SK-N-SH (cell line): ENCODE results near the gene ST3GAL2. TPM values are rescaled to one million over a fixed set of nuclear protein-coding genes. Genes with fewer than 3 reads are reported as not detected.

Experiments
- CTCF ChIA-PET: fragments of 300-600, 350-600 bp; formaldehyde crosslinking; extraction: SDS; loops from one replicate; lab custom pipeline; 2021; lab: Yijun Ruan, JAX
- POLR2A ChIA-PET: fragments of 350-600 bp; sonication (Branson Sonifier 250); formaldehyde crosslinking; extraction: SDS; loops from one replicate; lab custom pipeline; 2020; ENCODE audit warnings: antibody characterized with exemption, inconsistent platforms; lab: Yijun Ruan, JAX
- DNase-seq: peaks from one replicate; pipeline ENCODE4 v3.0.0; 2012
- H2AFZ ChIP-seq: fragments of 200-600 bp; sonication (generic); 2 replicates; pipeline ENCODE4 v1.8.1; 2016; ENCODE audit warnings: antibody characterized with exemption, mild to moderate bottlenecking, low read depth
- H3F3A ChIP-seq: fragments of 200-600 bp; sonication (generic); replicated peaks from 2 replicates; pipeline ENCODE3; 2016; ENCODE audit warnings: antibody characterized with exemption, mild to moderate bottlenecking; ENCODE audit not compliant: insufficient read depth
- H3K27ac ChIP-seq, 2 experiments: fragments of 200-500 bp in 1 of 2; fragments of 200-600 bp in 1 of 2; sonication (Bioruptor generic) in 1 of 2; sonication (generic), shearing (Covaris generic) in 1 of 2; 2 replicates each; pipeline versions ENCODE4 v1.5.1 to v1.6.1; 2014 to 2016; ENCODE audit warnings: low read depth in 2 of 2, inconsistent platforms in 1 of 2, low read length in 1 of 2, mild to moderate bottlenecking in 1 of 2, mixed read lengths in 1 of 2
- H3K27me3 ChIP-seq: fragments of 200-600 bp; sonication (generic), shearing (Covaris generic); 2 replicates; pipeline ENCODE4 v1.6.1; 2016; ENCODE audit warnings: mixed run types; ENCODE audit not compliant: insufficient read depth
- H3K36me3 ChIP-seq, 2 experiments: fragments of 200-500 bp in 1 of 2; fragments of 200-600 bp in 1 of 2; sonication (Bioruptor generic) in 1 of 2; sonication (generic) in 1 of 2; replicated peaks in 1 of 2; 2 replicates each; pipeline versions ENCODE3 to v1.5.1; 2014 to 2016; ENCODE audit warnings: low read length in 1 of 2, mild to moderate bottlenecking in 1 of 2; ENCODE audit not compliant: insufficient read depth in 2 of 2, control insufficient read depth in 1 of 2
- H3K4me1 ChIP-seq, 2 experiments: fragments of 200-500 bp in 1 of 2; fragments of 200-600 bp in 1 of 2; sonication (Bioruptor generic) in 1 of 2; sonication (generic), shearing (Covaris generic) in 1 of 2; 2 replicates each; pipeline versions ENCODE4 v1.5.1 to v1.6.1; 2014 to 2016; ENCODE audit warnings: low read depth in 1 of 2, low read length in 1 of 2, mixed run types in 1 of 2; ENCODE audit not compliant: insufficient read depth in 2 of 2, control insufficient read depth in 1 of 2
- H3K4me2 ChIP-seq: fragments of 200-600 bp; sonication (generic), shearing (Covaris generic); 2 replicates; pipeline ENCODE4 v1.6.1; 2017; ENCODE audit warnings: mixed run types
- H3K4me3 ChIP-seq, 2 experiments: fragments of 200-500 bp in 1 of 2; fragments of 200-600 bp in 1 of 2; sonication (Bioruptor generic) in 1 of 2; sonication (generic), shearing (Covaris generic) in 1 of 2; 2 replicates each; pipeline versions ENCODE4 v1.5.1 to v1.8.1; 2014 to 2016; ENCODE audit warnings: low read depth in 2 of 2, inconsistent platforms in 1 of 2, low read length in 1 of 2, mild to moderate bottlenecking in 1 of 2, mixed read lengths in 1 of 2, moderate library complexity in 1 of 2
- H3K79me2 ChIP-seq: fragments of 200-600 bp; sonication (generic); 2 replicates; pipeline ENCODE4 v1.8.1; 2017; ENCODE audit warnings: mild to moderate bottlenecking; ENCODE audit not compliant: insufficient read depth
- H3K9ac ChIP-seq: fragments of 200-600 bp; sonication (generic); 2 replicates; pipeline ENCODE4 v1.6.1; 2017; ENCODE audit warnings: mixed run types
- H3K9me2 ChIP-seq: fragments of 200-600 bp; sonication (generic); 2 replicates; pipeline ENCODE4 v1.6.1; 2017; ENCODE audit warnings: mixed run types
- H3K9me3 ChIP-seq: fragments of 200-600 bp; sonication (generic); 2 replicates; pipeline ENCODE4 v1.6.1; 2017; ENCODE audit warnings: mixed run types, mild to moderate bottlenecking, moderate library complexity
- H4K20me1 ChIP-seq: fragments of 200-600 bp; sonication (generic); 2 replicates; pipeline ENCODE4 v1.6.1; 2017; ENCODE audit warnings: mild to moderate bottlenecking, mixed run types; ENCODE audit not compliant: insufficient read depth
- FOXM1 ChIP-seq: IDR thresholded peaks from 2 replicates; pipeline ENCODE4 v1.4.0; 2012; ENCODE audit warnings: low read depth, mild to moderate bottlenecking
- GATA2 ChIP-seq: sonication (generic); formaldehyde crosslinking; IDR thresholded peaks from 2 replicates; pipeline ENCODE4 v1.5.0; 2020; ENCODE audit warnings: mild to moderate bottlenecking, missing genetic modification reagents
- JUND ChIP-seq: IDR thresholded peaks from 2 replicates; pipeline ENCODE4 v1.4.0; 2012
- MXI1 ChIP-seq: IDR thresholded peaks from 2 replicates; pipeline ENCODE4 v1.6.1; 2012; ENCODE audit warnings: mild to moderate bottlenecking, low read depth, low read length, improper control_type of control experiment
- NRF1 ChIP-seq: IDR thresholded peaks from 2 replicates; pipeline ENCODE4 v1.6.1; 2012; ENCODE audit warnings: low read depth, mild to moderate bottlenecking, low read length
- RAD21 ChIP-seq: IDR thresholded peaks from 2 replicates; pipeline ENCODE4 v1.6.1; 2012; ENCODE audit warnings: mild to moderate bottlenecking, low read length
- RXRA ChIP-seq: IDR thresholded peaks from 2 replicates; pipeline ENCODE4 v1.4.0; 2012; ENCODE audit warnings: low read depth, mild to moderate bottlenecking, borderline replicate concordance
- TCF12 ChIP-seq: IDR thresholded peaks from 2 replicates; pipeline ENCODE4 v1.4.0; 2012
- YY1 ChIP-seq: IDR thresholded peaks from 2 replicates; pipeline ENCODE4 v1.4.0; 2012; ENCODE audit warnings: low read depth, mild to moderate bottlenecking
- WGBS: methylation state at CpG from one replicate; pipeline ENCODE4 v1.1.6; 2017; ENCODE audit warnings: low lambda C conversion rate; 5-methylcytosine and 5-hydroxymethylcytosine counted together
- polyA plus RNA-seq, 3 experiments: library from polyadenylated mRNA; depleted of rRNA; stranded (reverse); fragments of >200 nt; gene quantifications; 2 replicates each; pipeline ENCODE4 v1.2.3, GENCODE V29; 2012
- TF ChIP-seq, protein P1 (sequence below): IDR thresholded peaks from 2 replicates; pipeline ENCODE4 v1.4.0; 2012; ENCODE audit warnings: low read depth, borderline replicate concordance
- TF ChIP-seq, protein P2 (sequence below): IDR thresholded peaks from 2 replicates; pipeline ENCODE4 v1.4.0; 2012; ENCODE audit warnings: low read depth
- TF ChIP-seq, protein P3 (sequence below): IDR thresholded peaks from 2 replicates; pipeline ENCODE4; 2012
- TF ChIP-seq, protein P4 (sequence below): fragments of 150-350 bp; IDR thresholded peaks from 2 replicates; pipeline ENCODE4 v1.6.1; 2017; ENCODE audit warnings: antibody characterized with exemption, low read length, low read depth, borderline replicate concordance

The ST3GAL2 gene
- polyA plus RNA-seq, 1 of the 3 experiments (the other 2 are of a cell fraction): 19.9 TPM

DNA sequence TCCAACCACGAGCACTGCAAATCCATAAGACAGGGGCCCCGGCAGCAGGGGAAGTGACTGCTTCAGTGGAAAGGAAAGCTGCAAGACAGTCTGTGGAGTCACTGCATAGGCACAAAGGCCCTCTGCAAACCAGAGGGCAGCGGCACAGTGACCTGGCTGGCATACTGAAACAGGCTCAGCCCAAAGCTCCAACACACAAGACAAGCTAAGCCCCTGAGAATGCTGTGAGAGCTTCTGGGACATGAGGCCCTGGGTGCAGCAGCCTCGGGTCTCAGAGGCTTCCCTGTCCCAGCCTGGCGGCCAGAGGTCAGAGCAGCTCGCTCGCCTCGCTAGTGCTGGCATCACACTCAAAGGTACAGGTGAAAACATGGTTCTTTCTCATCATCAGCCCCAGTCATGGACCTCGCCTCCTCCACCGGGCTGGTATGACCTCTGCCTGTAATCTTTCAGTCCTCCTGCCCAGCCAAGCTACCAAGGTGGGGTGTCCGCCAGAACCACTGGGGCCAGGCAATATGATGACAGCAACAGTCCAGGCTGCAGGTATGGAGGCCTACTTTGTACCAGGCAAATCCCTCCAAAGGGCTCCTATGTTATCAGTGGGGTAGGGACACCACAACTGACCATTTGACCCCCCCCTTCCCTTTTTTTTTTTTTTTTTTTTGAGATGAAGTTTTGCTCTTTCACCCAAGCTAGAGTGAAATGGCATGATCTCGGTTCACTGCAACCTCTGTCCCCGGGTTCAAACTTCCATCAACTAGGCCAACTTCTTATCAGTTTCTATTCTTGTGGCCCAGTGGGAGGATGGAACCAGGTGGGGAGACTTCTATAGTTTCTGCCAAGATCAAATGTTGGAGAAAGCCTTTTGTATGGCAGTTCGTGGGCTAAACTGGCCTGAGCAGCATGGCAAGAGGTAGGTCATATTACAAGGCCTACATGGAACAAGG lies 19.2 kb downstream of the ST3GAL2 start:
- H3K27me3 ChIP-seq: no peaks in the 10 kb centered on the region
- H2AFZ ChIP-seq: no peak overlapping the region
- POLR2A ChIA-PET: no interaction called here
- H3K9ac ChIP-seq: no peak overlapping the region
- H3K4me1 ChIP-seq: peaks cover 0 to 23% of the 10 kb centered on the region in 2 experiments; a peak in 2 of 4 replicates
- no peaks in the 10 kb centered on the region for H3K9me2 ChIP-seq
- no peak overlapping the region for H3K27ac ChIP-seq
- H3K4me2 ChIP-seq: no peak overlapping the region
- no peak for TF ChIP-seq GATA2 (CRISPR knock-in tag)
- no peak for TF ChIP-seq JUND
- no peak for TF ChIP-seq MXI1
- TF ChIP-seq, protein P1, sequence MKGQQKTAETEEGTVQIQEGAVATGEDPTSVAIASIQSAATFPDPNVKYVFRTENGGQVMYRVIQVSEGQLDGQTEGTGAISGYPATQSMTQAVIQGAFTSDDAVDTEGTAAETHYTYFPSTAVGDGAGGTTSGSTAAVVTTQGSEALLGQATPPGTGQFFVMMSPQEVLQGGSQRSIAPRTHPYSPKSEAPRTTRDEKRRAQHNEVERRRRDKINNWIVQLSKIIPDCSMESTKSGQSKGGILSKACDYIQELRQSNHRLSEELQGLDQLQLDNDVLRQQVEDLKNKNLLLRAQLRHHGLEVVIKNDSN: no peak
- TF ChIP-seq RXRA: no peak
- TF ChIP-seq, protein P2, sequence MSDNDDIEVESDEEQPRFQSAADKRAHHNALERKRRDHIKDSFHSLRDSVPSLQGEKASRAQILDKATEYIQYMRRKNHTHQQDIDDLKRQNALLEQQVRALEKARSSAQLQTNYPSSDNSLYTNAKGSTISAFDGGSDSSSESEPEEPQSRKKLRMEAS: no peak
- no peak for TF ChIP-seq TCF12
- TF ChIP-seq, all 33 proteins: peak for 0
- 93% methylated on average over 7 of the region's 14 CpGs for WGBS
- Histone ChIP-seq H3K36me3 (peaks cover 3 to 5% of the 10 kb centered on the region in 2 experiments), H3K9me3 (no peaks in the 10 kb centered on the region), H3K79me2 (peaks cover 94% of the 10 kb centered on the region), H3F3A (peaks cover 3% of the 10 kb centered on the region), H3K4me3 (no peak overlapping the region), H4K20me1 (peaks cover 74% of the 10 kb centered on the region)
- CTCF ChIA-PET: interaction anchor here (0.9 to 1.7 kb wide), 2 partner anchors 9 to 10 kb away, joined by 3 to 4 read pairs; no protein-coding TSS in a partner anchor
- no peak for DNase-seq

DNA sequence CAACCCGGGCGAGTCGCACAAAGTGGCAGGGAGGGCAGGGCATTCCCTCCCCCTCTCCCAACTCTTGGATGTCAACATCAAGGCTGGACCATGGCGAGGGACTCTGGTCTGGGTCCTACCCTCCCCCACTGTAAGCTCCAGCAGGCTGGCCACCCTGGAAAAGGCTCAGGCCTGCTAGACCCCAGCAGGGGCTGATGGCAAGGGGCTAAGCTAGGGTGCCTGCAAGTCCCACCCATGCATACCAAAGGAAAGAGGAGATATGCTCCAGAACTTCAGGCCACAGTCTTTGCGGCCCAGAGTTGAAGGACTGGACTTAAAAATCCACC lies 19.9 kb downstream of the ST3GAL2 start:
- Histone ChIP-seq H3K4me3 (no peak overlapping the region), H3K9ac (no peak overlapping the region), H3K27me3 (no peaks in the 10 kb centered on the region), H3F3A (peaks cover 3% of the 10 kb centered on the region), H3K79me2 (peaks cover 92% of the 10 kb centered on the region), H3K9me3 (no peaks in the 10 kb centered on the region), H3K27ac (no peak overlapping the region), H3K36me3 (peaks cover 3% of the 10 kb centered on the region in 2 experiments), H3K9me2 (no peaks in the 10 kb centered on the region), H3K4me1 (peaks cover 0 to 26% of the 10 kb centered on the region in 2 experiments; a peak in 2 of 4 replicates), H2AFZ (no peak overlapping the region), H3K4me2 (no peak overlapping the region), H4K20me1 (peaks cover 78% of the 10 kb centered on the region)
- no peak for DNase-seq
- CTCF ChIA-PET: interaction anchor here (0.9 to 1.7 kb wide), 2 partner anchors 8 to 10 kb away, joined by 3 to 4 read pairs; no protein-coding TSS in a partner anchor
- 94% methylated on average over 5 of the region's 5 CpGs for WGBS
- TF ChIP-seq TCF12 (no peak), NRF1 (no peak), RAD21 (no peak), FOXM1 (no peak), MXI1 (no peak), YY1 (no peak)
- TF ChIP-seq, protein P3, sequence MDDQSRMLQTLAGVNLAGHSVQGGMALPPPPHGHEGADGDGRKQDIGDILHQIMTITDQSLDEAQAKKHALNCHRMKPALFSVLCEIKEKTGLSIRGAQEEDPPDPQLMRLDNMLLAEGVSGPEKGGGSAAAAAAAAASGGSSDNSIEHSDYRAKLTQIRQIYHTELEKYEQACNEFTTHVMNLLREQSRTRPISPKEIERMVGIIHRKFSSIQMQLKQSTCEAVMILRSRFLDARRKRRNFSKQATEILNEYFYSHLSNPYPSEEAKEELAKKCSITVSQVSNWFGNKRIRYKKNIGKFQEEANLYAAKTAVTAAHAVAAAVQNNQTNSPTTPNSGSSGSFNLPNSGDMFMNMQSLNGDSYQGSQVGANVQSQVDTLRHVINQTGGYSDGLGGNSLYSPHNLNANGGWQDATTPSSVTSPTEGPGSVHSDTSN: no peak
- TF ChIP-seq, protein P4, sequence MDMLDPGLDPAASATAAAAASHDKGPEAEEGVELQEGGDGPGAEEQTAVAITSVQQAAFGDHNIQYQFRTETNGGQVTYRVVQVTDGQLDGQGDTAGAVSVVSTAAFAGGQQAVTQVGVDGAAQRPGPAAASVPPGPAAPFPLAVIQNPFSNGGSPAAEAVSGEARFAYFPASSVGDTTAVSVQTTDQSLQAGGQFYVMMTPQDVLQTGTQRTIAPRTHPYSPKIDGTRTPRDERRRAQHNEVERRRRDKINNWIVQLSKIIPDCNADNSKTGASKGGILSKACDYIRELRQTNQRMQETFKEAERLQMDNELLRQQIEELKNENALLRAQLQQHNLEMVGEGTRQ: no peak
- POLR2A ChIA-PET: no interaction called here
